Right lobe of liver (tissue), 6 donors: Measurements from ENCODE around the gene C19orf12. TPM values are rescaled to one million over a fixed set of nuclear protein-coding genes. Genes with fewer than 3 reads are reported as not detected.

Source experiments
- ATAC-seq, 4 donors: fragments of 200-7000 bp; cut with Tn5 transposase; one replicate each; pipeline ENCODE4 v1.9.1; 2020; ENCODE audit warnings: mild to moderate bottlenecking in 4 of 4, moderate library complexity in 4 of 4
- DNase-seq, 3 donors: peaks; one replicate each; pipeline ENCODE4 v3.0.0-alpha.2; 2020
- H3K27ac ChIP-seq, 3 donors: fragments of 200-600 bp; one replicate each; pipeline ENCODE4 v1.8.0; 2022
- H3K27me3 ChIP-seq, 2 donors: fragments of 200-600 bp; one replicate each; pipeline ENCODE4 v1.8.0; 2022
- H3K36me3 ChIP-seq, 4 donors: fragments of 200-600 bp; sonication (generic) in 1 of 4; one replicate each; pipeline versions ENCODE4 v1.5.1 to v1.8.0; 2017 to 2022; ENCODE audit warnings: control low read depth in 1 of 4
- H3K4me1 ChIP-seq, 4 donors: fragments of 200-600 bp; sonication (generic) in 1 of 4; one replicate each; pipeline versions ENCODE4 v1.5.1 to v1.8.0; 2017 to 2022; ENCODE audit warnings: control low read depth in 1 of 4
- H3K4me3 ChIP-seq, 3 donors: fragments of 200-600 bp; one replicate each; pipeline ENCODE4 v1.8.0; 2022
- H3K9me3 ChIP-seq, 4 donors: fragments of 200-600 bp; sonication (generic) in 1 of 4; one replicate each; pipeline versions ENCODE4 v1.5.1 to v1.8.0; 2017 to 2022; ENCODE audit warnings: control low read depth in 1 of 4
- POLR2A ChIP-seq: fragments of 450-650 bp; IDR thresholded peaks from one replicate; pipeline ENCODE4 v1.6.1; 2017; ENCODE audit warnings: antibody characterized with exemption, mild to moderate bottlenecking
- WGBS: methylation state at CpG from one replicate; pipeline ENCODE4 v1.1.6; 2018; ENCODE audit warnings: low coverage, low lambda C conversion rate; ENCODE audit not compliant: insufficient coverage; ENCODE audit errors: missing lambda C conversion rate; 5-methylcytosine and 5-hydroxymethylcytosine counted together
- intact Hi-C, 2 donors: fragments of 100-400 bp; cut with DNase I; formaldehyde crosslinking; loops; one replicate each; pipeline versions ENCODE4 v1.11.2 to v1.14.1; 2022
- total RNA-seq, 6 experiments: library from RNA; depleted of rRNA in 2 of 6; stranded (reverse); fragments of >200 nt in 2 of 6; fragmentation: NEBNext Ultra II Directional in 3 of 6; extraction: Animal tissue kit (Norgen Biotek cat#: 25700) in 3 of 6; gene quantifications; one replicate each; pipeline versions ENCODE4 v1.1.0 to v1.2.4, GENCODE V29; 2016 to 2023
- TF ChIP-seq, protein P1 (sequence below), 4 donors: fragments of 200-600 bp in 3 of 4; fragments of 450-650 bp in 1 of 4; IDR thresholded peaks; one replicate each; pipeline versions ENCODE4 v1.5.1 to v1.8.0; 2016 to 2022; ENCODE audit warnings: antibody characterized with exemption in 4 of 4, mild to moderate bottlenecking in 2 of 4
- donor health status: DM: no; HTN: yes; CAD: no.
- donor health status: DM: no; HTN: no; CAD: no.
- donor health status: DM: no; HTN: no; CAD: no.
- donor health status: DM: no; HTN: yes; CAD: no.
- donor health status: DM: no; HTN: yes; CAD: no.

Gene C19orf12
- total RNA-seq, 6 experiments from 2014 or later, result 35.2 to 62.8 (median 52.4) TPM

DNA sequence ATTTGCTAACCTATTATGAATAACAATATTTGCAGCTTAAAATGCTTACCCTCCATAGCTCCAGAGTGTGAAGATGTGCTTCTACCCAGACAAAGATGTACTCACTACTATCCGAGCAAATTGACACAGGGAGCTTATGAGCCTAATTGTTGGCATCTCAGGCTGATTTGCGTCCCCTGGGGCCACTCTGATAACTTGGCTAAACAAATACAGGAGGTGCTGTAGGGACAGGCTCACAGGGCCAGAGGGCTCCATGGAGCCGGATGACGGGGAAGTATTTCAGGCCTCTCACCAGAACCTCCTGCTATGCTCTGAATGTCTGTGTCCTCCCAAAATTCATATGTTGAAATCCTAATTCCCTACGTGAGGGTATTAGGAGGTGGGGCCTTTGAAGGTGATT, 26.7 kb upstream of the C19orf12 start:
- H3K9me3 ChIP-seq, result no peaks in the 10 kb centered on the region
- H3K27me3 ChIP-seq, result no peaks in the 10 kb centered on the region
- no peaks in the 10 kb centered on the region for H3K36me3 ChIP-seq
- no peak overlapping the region for H3K4me3 ChIP-seq
- no peak overlapping the region for H3K27ac ChIP-seq
- 44% methylated on average over 4 of the region's 5 CpGs for WGBS
- no peak for TF ChIP-seq POLR2A
- TF ChIP-seq, protein P1, sequence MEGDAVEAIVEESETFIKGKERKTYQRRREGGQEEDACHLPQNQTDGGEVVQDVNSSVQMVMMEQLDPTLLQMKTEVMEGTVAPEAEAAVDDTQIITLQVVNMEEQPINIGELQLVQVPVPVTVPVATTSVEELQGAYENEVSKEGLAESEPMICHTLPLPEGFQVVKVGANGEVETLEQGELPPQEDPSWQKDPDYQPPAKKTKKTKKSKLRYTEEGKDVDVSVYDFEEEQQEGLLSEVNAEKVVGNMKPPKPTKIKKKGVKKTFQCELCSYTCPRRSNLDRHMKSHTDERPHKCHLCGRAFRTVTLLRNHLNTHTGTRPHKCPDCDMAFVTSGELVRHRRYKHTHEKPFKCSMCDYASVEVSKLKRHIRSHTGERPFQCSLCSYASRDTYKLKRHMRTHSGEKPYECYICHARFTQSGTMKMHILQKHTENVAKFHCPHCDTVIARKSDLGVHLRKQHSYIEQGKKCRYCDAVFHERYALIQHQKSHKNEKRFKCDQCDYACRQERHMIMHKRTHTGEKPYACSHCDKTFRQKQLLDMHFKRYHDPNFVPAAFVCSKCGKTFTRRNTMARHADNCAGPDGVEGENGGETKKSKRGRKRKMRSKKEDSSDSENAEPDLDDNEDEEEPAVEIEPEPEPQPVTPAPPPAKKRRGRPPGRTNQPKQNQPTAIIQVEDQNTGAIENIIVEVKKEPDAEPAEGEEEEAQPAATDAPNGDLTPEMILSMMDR (IDR thresholded peaks at IDR 0.05), result no peak
- no peak for DNase-seq
- no peaks in the 10 kb centered on the region for H3K4me1 ChIP-seq
- intact Hi-C loops, result no loop called here
- no peak for ATAC-seq

- Histone ChIP-seq H3K27ac (no peak overlapping the region), H3K27me3 (no peaks in the 10 kb centered on the region), H3K4me1 (no peaks in the 10 kb centered on the region), H3K9me3 (no peaks in the 10 kb centered on the region), H3K36me3 (no peaks in the 10 kb centered on the region), H3K4me3 (no peak overlapping the region)
- intact Hi-C loops, result no loop called here
- WGBS, result 47% methylated on average over 2 of the region's 10 CpGs
- DNase-seq, result no peak
- TF ChIP-seq, protein P1 (IDR thresholded peaks at IDR 0.05), result no peak
- no peak for TF ChIP-seq POLR2A
- ATAC-seq, result no peak
These were observed 26.2 kb upstream of the C19orf12 start for GRCh38 chr19:29741226-29741625.

- H3K27ac ChIP-seq, result no peak overlapping the region
- H3K36me3 ChIP-seq, result no peaks in the 10 kb centered on the region
- DNase-seq, result no peak
- no peak for ATAC-seq
- no peaks in the 10 kb centered on the region for H3K27me3 ChIP-seq
- no peaks in the 10 kb centered on the region for H3K9me3 ChIP-seq
- H3K4me1 ChIP-seq, result no peaks in the 10 kb centered on the region
- WGBS, result no CpG with 5 or more reads among the region's 11 CpGs
- TF ChIP-seq, protein P1 (IDR thresholded peaks at IDR 0.05), result no peak
- no peak for TF ChIP-seq POLR2A
- intact Hi-C loops, result no loop called here
- no peak overlapping the region for H3K4me3 ChIP-seq
These were observed 22.5 kb upstream of the C19orf12 start for GRCh38 chr19:29737461-29738000.

DNA sequence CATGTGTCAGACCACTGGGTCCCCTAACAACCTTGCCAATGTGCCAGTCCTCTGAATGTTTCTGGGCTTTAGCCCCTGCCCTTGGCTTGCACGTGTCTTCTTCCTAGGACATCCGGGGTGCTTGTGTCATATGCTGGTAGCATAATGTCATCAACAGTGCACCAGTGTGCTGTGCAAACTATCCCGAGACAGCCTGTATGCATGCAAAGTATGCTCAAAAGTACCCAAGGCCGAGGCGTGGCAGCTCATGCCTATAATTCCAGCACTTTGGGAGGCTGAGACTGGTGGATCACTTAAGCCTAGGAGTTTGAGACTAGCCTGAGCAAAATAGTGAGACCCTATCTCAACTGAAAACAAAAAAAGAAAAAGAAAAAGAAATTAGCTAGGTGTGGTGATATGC, 20.8 kb upstream of the C19orf12 start:
- Histone ChIP-seq H3K36me3 (no peaks in the 10 kb centered on the region), H3K9me3 (no peaks in the 10 kb centered on the region), H3K27me3 (no peaks in the 10 kb centered on the region), H3K4me1 (no peaks in the 10 kb centered on the region), H3K27ac (no peak overlapping the region), H3K4me3 (no peak overlapping the region)
- intact Hi-C loops, result no loop called here
- WGBS, result 61% methylated on average over 4 of the region's 5 CpGs
- no peak for DNase-seq
- no peak for ATAC-seq
- TF ChIP-seq POLR2A, result no peak
- TF ChIP-seq, protein P1 (IDR thresholded peaks at IDR 0.05), result no peak
